Lower leg skin (tissue), 3 donors: ENCODE data around the gene TMEM163.

Source experiments
- CTCF ChIP-seq, 3 donors: fragments of 450-650 bp; IDR thresholded peaks; one replicate each; pipeline ENCODE4 v1.5.1; 2016; ENCODE audit warnings: antibody characterized with exemption in 3 of 3, mild to moderate bottlenecking in 3 of 3, moderate library complexity in 2 of 3
- POLR2A ChIP-seq, 2 donors: fragments of 450-650 bp; IDR thresholded peaks; one replicate each; pipeline ENCODE4 v1.6.1; 2016 to 2017; ENCODE audit warnings: antibody characterized with exemption in 2 of 2, mild to moderate bottlenecking in 1 of 2, moderate library complexity in 1 of 2

DNA sequence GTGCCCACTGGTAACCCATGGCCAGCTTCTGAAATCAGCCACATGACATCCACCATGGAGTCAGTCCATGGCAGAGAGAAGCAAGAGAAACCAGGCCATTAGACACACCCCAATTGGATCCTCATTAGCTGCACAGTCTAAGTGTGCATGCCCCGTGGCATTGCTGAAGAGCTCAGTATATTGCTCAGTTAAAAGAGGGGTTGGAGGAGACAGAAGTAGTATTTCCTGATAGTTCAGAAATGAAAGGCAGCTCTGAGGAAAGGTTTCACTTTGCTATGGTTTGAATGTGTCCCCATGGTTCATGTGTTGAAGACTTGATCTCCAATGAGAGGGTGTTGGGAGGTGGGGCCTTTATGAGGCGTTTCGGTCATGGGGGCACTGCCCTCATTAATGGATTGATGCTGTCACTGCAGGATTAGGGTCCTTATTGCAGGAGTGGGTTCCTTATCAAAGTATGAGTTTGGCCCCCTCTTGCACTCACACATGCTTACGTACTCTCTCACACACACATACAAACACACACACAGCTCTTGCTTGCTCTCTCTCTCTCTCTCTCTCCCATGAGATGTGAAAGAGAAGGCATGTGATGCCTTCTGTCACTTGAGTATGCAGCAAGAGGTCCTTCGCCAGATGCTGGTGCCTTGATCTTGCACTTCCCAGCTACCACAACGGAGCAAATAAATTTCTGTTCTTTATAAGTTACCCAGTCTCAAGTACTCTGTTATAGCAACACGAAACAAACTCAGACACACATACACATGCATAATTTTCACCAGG is 58.0 kb downstream of the TMEM163 start:
- TF ChIP-seq CTCF (IDR thresholded peaks at IDR 0.05) (no peak), POLR2A (IDR thresholded peaks at IDR 0.05) (no peak)
